Measurements from ENCODE around the gene C16orf74.

Gene C16orf74

GRCh38 chr16:85674828-85675227 is 76.1 kb downstream of the C16orf74 start:
- Histone ChIP-seq H3K27me3 (ENCODE audit: insufficient read depth, poor library complexity, severe bottlenecking) (no peaks in the 10 kb centered on the region), H3K27ac (ENCODE audit: poor library complexity, severe bottlenecking) (no peak overlapping the region), H3K4me1 (ENCODE audit: insufficient read depth, poor library complexity, severe bottlenecking) (no peaks in the 10 kb centered on the region), H3K9me3 (ENCODE audit: severe bottlenecking) (no peaks in the 10 kb centered on the region), H3K36me3 (ENCODE audit: low read depth) (peaks cover 100% of the 10 kb centered on the region), H3K4me3 (ENCODE audit: severe bottlenecking) (no peak overlapping the region)
- no peak for ATAC-seq (ENCODE audit: low read depth)
- no peak for DNase-seq (ENCODE audit: low spot score)
- TF ChIP-seq CTCF (IDR thresholded peaks at IDR 0.05; ENCODE audit: poor library complexity, severe bottlenecking), result no peak

GRCh38 chr16:85674418-85674755 is 76.5 kb downstream of the C16orf74 start:
- Histone ChIP-seq H3K4me1 (ENCODE audit: insufficient read depth, poor library complexity, severe bottlenecking) (no peaks in the 10 kb centered on the region), H3K27me3 (ENCODE audit: insufficient read depth, poor library complexity, severe bottlenecking) (no peaks in the 10 kb centered on the region), H3K4me3 (ENCODE audit: severe bottlenecking) (no peak overlapping the region), H3K9me3 (ENCODE audit: severe bottlenecking) (no peaks in the 10 kb centered on the region), H3K36me3 (ENCODE audit: low read depth) (peaks cover 100% of the 10 kb centered on the region), H3K27ac (ENCODE audit: poor library complexity, severe bottlenecking) (no peak overlapping the region)
- DNase-seq (ENCODE audit: low spot score) (no peak), ATAC-seq (ENCODE audit: low read depth) (no peak)
- no peak for TF ChIP-seq CTCF (IDR thresholded peaks at IDR 0.05; ENCODE audit: poor library complexity, severe bottlenecking)

- no peak for DNase-seq (ENCODE audit: low spot score)
- TF ChIP-seq CTCF (IDR thresholded peaks at IDR 0.05; ENCODE audit: poor library complexity, severe bottlenecking), result no peak
- Histone ChIP-seq H3K4me1 (ENCODE audit: insufficient read depth, poor library complexity, severe bottlenecking) (no peaks in the 10 kb centered on the region), H3K27ac (ENCODE audit: poor library complexity, severe bottlenecking) (no peak overlapping the region), H3K9me3 (ENCODE audit: severe bottlenecking) (no peaks in the 10 kb centered on the region), H3K27me3 (ENCODE audit: insufficient read depth, poor library complexity, severe bottlenecking) (no peaks in the 10 kb centered on the region), H3K36me3 (ENCODE audit: low read depth) (peaks cover 100% of the 10 kb centered on the region), H3K4me3 (ENCODE audit: severe bottlenecking) (no peak overlapping the region)
- ATAC-seq (ENCODE audit: low read depth), result no peak
These were observed 77.1 kb downstream of the C16orf74 start for GRCh38 chr16:85673529-85674417.

- no peak overlapping the region for H3K4me3 ChIP-seq (ENCODE audit: severe bottlenecking)
- H3K9me3 ChIP-seq (ENCODE audit: severe bottlenecking), result no peaks in the 10 kb centered on the region
- H3K4me1 ChIP-seq (ENCODE audit: insufficient read depth, poor library complexity, severe bottlenecking), result no peaks in the 10 kb centered on the region
- H3K36me3 ChIP-seq (ENCODE audit: low read depth), result peaks cover 98% of the 10 kb centered on the region
- no peak for ATAC-seq (ENCODE audit: low read depth)
- no peak for TF ChIP-seq CTCF (IDR thresholded peaks at IDR 0.05; ENCODE audit: poor library complexity, severe bottlenecking)
- no peak for DNase-seq (ENCODE audit: low spot score)
- H3K27me3 ChIP-seq (ENCODE audit: insufficient read depth, poor library complexity, severe bottlenecking), result no peaks in the 10 kb centered on the region
- no peak overlapping the region for H3K27ac ChIP-seq (ENCODE audit: poor library complexity, severe bottlenecking)
These were observed 80.1 kb downstream of the C16orf74 start for GRCh38 chr16:85670840-85671239.

Data from RWPE2 (cell line).